GM23248 (cell line): Measurements from ENCODE around the gene HOXB3. TPM values are rescaled to one million over a fixed set of nuclear protein-coding genes. Genes with fewer than 3 reads are reported as not detected.

Experiments used
- DNase-seq: peaks from one replicate; pipeline ENCODE4 v3.0.0-alpha.2; 2015
- H2AFZ ChIP-seq: fragments of 200-600 bp; sonication (generic); 2 replicates; pipeline ENCODE4 v1.6.1; 2016; ENCODE audit warnings: antibody characterized with exemption
- H3F3A ChIP-seq: fragments of 200-600 bp; sonication (generic); 2 replicates; pipeline ENCODE4 v1.6.1; 2016; ENCODE audit warnings: mild to moderate bottlenecking, antibody characterized with exemption, mixed run types; ENCODE audit not compliant: insufficient read depth
- H3K27ac ChIP-seq: fragments of 200-600 bp; sonication (generic); 2 replicates; pipeline ENCODE4 v1.5.1; 2016; ENCODE audit warnings: mild to moderate bottlenecking
- H3K27me3 ChIP-seq: fragments of 200-600 bp; sonication (generic); replicated peaks from 2 replicates; pipeline ENCODE4 v1.6.1; 2016; ENCODE audit warnings: mild to moderate bottlenecking; ENCODE audit not compliant: insufficient read depth
- H3K36me3 ChIP-seq: fragments of 200-600 bp; sonication (generic); 2 replicates; pipeline ENCODE4 v1.6.1; 2016; ENCODE audit warnings: low read depth, mild to moderate bottlenecking
- H3K4me1 ChIP-seq: fragments of 200-600 bp; sonication (generic); 2 replicates; pipeline ENCODE4 v1.6.1; 2016; ENCODE audit warnings: mild to moderate bottlenecking; ENCODE audit not compliant: insufficient read depth
- H3K4me2 ChIP-seq: fragments of 200-600 bp; sonication (generic); one replicate; pipeline ENCODE4 v1.6.1; 2016; ENCODE audit warnings: mild to moderate bottlenecking; ENCODE audit not compliant: unreplicated experiment
- H3K4me3 ChIP-seq: fragments of 200-600 bp; sonication (generic); 2 replicates; pipeline ENCODE4 v1.5.1; 2016; ENCODE audit warnings: mild to moderate bottlenecking
- H3K79me2 ChIP-seq: fragments of 200-600 bp; sonication (generic); 2 replicates; pipeline ENCODE4 v1.6.1; 2016; ENCODE audit warnings: mild to moderate bottlenecking; ENCODE audit not compliant: insufficient read depth
- H3K9ac ChIP-seq: fragments of 200-600 bp; sonication (generic); 2 replicates; pipeline ENCODE4 v1.6.1; 2016; ENCODE audit warnings: mild to moderate bottlenecking
- H3K9me2 ChIP-seq: fragments of 200-600 bp; sonication (generic); 2 replicates; pipeline ENCODE4 v1.6.1; 2016; ENCODE audit warnings: mixed run types, mild to moderate bottlenecking, moderate library complexity; ENCODE audit not compliant: insufficient read depth
- H3K9me3 ChIP-seq: fragments of 200-600 bp; sonication (generic); one replicate; pipeline ENCODE4 v1.6.1; 2017; ENCODE audit warnings: low read depth
- H4K20me1 ChIP-seq: fragments of 200-600 bp; sonication (generic); 2 replicates; pipeline ENCODE4 v1.6.0; 2016; ENCODE audit not compliant: insufficient read depth
- EZH2 ChIP-seq: fragments of 200-600 bp; sonication (generic); IDR thresholded peaks from 2 replicates; pipeline ENCODE4 v1.6.1; 2018; ENCODE audit warnings: antibody characterized with exemption, mild to moderate bottlenecking; ENCODE audit not compliant: insufficient read depth, poor library complexity, severe bottlenecking
- EZH2phosphoT487 ChIP-seq: fragments of 200-600 bp; sonication (generic); IDR thresholded peaks from 2 replicates; pipeline ENCODE4 v1.6.1; 2018; ENCODE audit warnings: antibody characterized with exemption, moderate library complexity, mild to moderate bottlenecking, low read depth; ENCODE audit not compliant: insufficient read depth
- WGBS, 2 experiments: methylation state at CpG; one replicate each; pipeline ENCODE4 v1.1.6; 2015 to 2017; ENCODE audit warnings: low lambda C conversion rate in 2 of 2, low coverage in 1 of 2; ENCODE audit errors: missing lambda C conversion rate in 2 of 2; 5-methylcytosine and 5-hydroxymethylcytosine counted together
- in situ Hi-C: fragments of 300-500 bp; cut with MboI; formaldehyde crosslinking; loops from 2 replicates; pipeline ENCODE4 v1.15.0; 2020
- polyA plus RNA-seq: library from polyadenylated mRNA; unstranded; fragments of >200 nt; fragmentation: Nextera tagmentation; extraction: Ambion mirVana; gene quantifications from 2 replicates; pipeline ENCODE4 v1.2.1, GENCODE V29; 2016
- total RNA-seq: library from RNA; depleted of rRNA; stranded (reverse); fragments of >200 nt; shearing (Covaris generic); gene quantifications from 2 replicates; pipeline ENCODE4 v1.2.3, GENCODE V29; 2014

Gene HOXB3
- total and polyA plus RNA-seq, 2 experiments from 2014 or later = 1.9 to 2.4 TPM

- H3K27me3 ChIP-seq = 0 out of 2 replicates have a peak, but pooled peaks cover 2% of the 10 kb centered on the region
- no peaks in the 10 kb centered on the region for H3K9me3 ChIP-seq
- H3F3A ChIP-seq = no peaks in the 10 kb centered on the region
- H3K4me2 ChIP-seq = peak overlapping the region; percentile 87
- H3K9me2 ChIP-seq = no peaks in the 10 kb centered on the region
- no peaks in the 10 kb centered on the region for H3K36me3 ChIP-seq
- 0 out of 2 replicates have a peak, but pooled peaks cover 6% of the 10 kb centered on the region for H3K4me1 ChIP-seq
- H3K27ac ChIP-seq = peak overlapping the region; percentile 65
- DNase-seq = no peak
- H3K79me2 ChIP-seq = peaks cover 54% of the 10 kb centered on the region
- H2AFZ ChIP-seq = peak overlapping the region; percentile 89
- peak overlapping the region; percentile 92 for H3K4me3 ChIP-seq
- TF ChIP-seq EZH2 (no peak), EZH2phosphoT487 (no peak)
- no peaks in the 10 kb centered on the region for H4K20me1 ChIP-seq
- peak overlapping the region; percentile 87 for H3K9ac ChIP-seq
- WGBS, 2 experiments = 0 to 2% methylated on average over 15 to 16 of the region's 16 CpGs
- in situ Hi-C loops = no loop called here
Measured at GRCh38 chr17:48597528-48597777, 7.4 kb upstream of the HOXB3 start.

DNA sequence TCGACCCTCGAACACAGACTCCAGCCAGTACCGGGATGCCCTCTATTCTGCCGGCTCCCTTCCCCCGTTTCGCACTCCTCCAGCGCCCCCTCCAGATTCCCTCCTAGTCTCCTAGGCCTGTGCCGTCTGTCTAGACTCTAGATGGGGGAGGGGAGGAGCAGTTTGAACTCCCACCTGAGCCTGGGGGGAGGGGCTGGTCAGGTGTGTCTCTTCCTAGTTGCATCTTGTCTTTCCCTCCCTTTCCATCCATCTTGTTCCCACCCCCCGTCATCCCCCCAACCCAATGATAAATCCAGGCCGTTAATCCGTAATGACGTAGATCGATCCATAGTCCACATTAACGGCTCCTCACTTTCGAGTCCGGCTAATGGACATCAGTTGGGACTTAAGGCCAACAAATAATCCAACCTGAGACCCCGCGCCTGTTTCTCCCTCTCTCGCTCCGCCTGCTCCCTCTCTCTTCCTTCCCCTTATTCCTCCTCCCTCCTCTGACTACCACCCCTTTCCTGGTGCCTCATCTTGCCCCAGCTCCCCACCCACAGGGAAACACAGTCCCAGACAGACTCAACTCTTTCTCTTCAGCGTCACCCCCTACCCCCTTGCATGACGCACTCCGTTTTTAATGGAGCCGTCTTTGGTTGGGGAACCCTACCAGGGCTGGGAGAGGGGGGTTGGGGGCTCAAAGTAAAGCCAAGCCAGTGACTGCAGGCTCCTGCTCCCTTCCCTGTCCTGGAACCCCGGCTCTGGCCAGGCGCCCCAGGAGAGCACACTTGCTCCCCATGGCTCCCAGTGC lies 6.9 kb upstream of the HOXB3 start:
- peak overlapping the region; percentile 89 for H2AFZ ChIP-seq
- peaks cover 48% of the 10 kb centered on the region for H3K79me2 ChIP-seq
- H4K20me1 ChIP-seq = no peaks in the 10 kb centered on the region
- H3K36me3 ChIP-seq = no peaks in the 10 kb centered on the region
- H3K9ac ChIP-seq = peak overlapping the region; percentile 87
- H3K9me2 ChIP-seq = no peaks in the 10 kb centered on the region
- no peaks in the 10 kb centered on the region for H3K9me3 ChIP-seq
- WGBS, 2 experiments = 62 to 67% methylated on average over 23 to 26 of the region's 26 CpGs
- TF ChIP-seq EZH2 (no peak), EZH2phosphoT487 (no peak)
- H3K27me3 ChIP-seq = 0 out of 2 replicates have a peak, but pooled peaks cover 2% of the 10 kb centered on the region
- in situ Hi-C loops = no loop called here
- H3F3A ChIP-seq = no peaks in the 10 kb centered on the region
- peak overlapping the region; percentile 65 for H3K27ac ChIP-seq
- peak overlapping the region; percentile 87 for H3K4me2 ChIP-seq
- DNase-seq = peak; percentile 55
- H3K4me1 ChIP-seq = 0 out of 2 replicates have a peak, but pooled peaks cover 4% of the 10 kb centered on the region
- H3K4me3 ChIP-seq = peak overlapping the region; percentile 92

GRCh38 chr17:48596000-48596734 lies 6.1 kb upstream of the HOXB3 start:
- Histone ChIP-seq H3K36me3 (no peaks in the 10 kb centered on the region), H2AFZ (no peak overlapping the region), H3K27me3 (no peaks in the 10 kb centered on the region), H3K4me1 (0 out of 2 replicates have a peak, but pooled peaks cover 3% of the 10 kb centered on the region), H3K27ac (no peak overlapping the region), H3K79me2 (peaks cover 41% of the 10 kb centered on the region), H3K9me3 (no peaks in the 10 kb centered on the region), H3K4me2 (no peak overlapping the region), H3K9me2 (no peaks in the 10 kb centered on the region), H3K4me3 (no peak overlapping the region), H4K20me1 (no peaks in the 10 kb centered on the region), H3K9ac (no peak overlapping the region), H3F3A (no peaks in the 10 kb centered on the region)
- no peak for DNase-seq
- 91 to 92% methylated on average over 39 to 54 of the region's 54 CpGs for WGBS, 2 experiments
- in situ Hi-C loops = no loop called here
- TF ChIP-seq EZH2phosphoT487 (no peak), EZH2 (no peak)

DNA sequence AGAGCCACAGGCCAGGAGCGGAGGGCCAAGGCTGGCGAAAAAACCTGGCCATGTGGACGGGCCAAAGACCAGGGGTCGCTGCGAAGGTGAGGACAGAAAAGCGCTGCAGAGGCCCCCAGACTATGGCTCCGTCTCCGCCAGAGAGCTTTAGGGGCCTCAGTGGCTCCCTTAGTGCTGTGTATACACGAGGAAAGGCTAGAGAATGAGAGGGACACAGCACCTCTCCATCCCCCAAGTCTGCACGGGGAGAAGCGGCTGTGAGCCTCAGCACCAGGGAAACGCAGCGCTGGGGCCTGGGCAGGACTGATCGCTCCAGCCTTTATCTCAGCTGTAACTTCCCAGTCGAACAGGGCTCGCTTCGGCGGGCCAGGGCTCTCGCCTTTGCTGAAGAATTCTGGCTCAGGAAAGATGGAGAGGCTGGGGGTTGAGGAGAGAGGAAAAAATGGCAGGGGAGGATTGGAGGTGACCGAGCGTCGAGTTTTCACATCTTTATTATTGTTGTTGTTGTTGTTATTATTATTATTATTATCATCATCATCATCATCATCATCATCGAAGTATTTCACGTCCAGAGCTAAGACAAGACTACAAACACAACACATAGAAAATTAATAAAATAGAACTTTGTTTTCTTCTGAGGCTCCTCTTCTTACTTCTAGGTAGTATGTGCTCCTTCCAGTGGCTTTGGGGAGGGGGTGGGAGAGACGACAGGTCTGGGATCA lies 5.4 kb upstream of the HOXB3 start:
- Histone ChIP-seq H3K4me2 (no peak overlapping the region), H3K9ac (no peak overlapping the region), H3K27ac (no peak overlapping the region), H3K27me3 (no peaks in the 10 kb centered on the region), H3F3A (no peaks in the 10 kb centered on the region), H3K9me3 (no peaks in the 10 kb centered on the region), H4K20me1 (no peaks in the 10 kb centered on the region), H2AFZ (no peak overlapping the region), H3K9me2 (no peaks in the 10 kb centered on the region), H3K4me3 (no peak overlapping the region), H3K36me3 (no peaks in the 10 kb centered on the region), H3K4me1 (0 out of 2 replicates have a peak, but pooled peaks cover 3% of the 10 kb centered on the region), H3K79me2 (peaks cover 33% of the 10 kb centered on the region)
- no peak for TF ChIP-seq EZH2
- no peak for TF ChIP-seq EZH2phosphoT487
- no peak for DNase-seq
- in situ Hi-C loops = no loop called here
- WGBS, 2 experiments = 91 to 95% methylated on average over 25 of the region's 25 CpGs
